ENCODE results near the gene TCEA2.
"Not testable (repeated sequence)": the region's sequence is repeated elsewhere in the genome, so short reads cannot be mapped to it uniquely, and the experiment has no call there.

TCEA2 gene

GRCh38 chr20:64111841-64112641 lies 49.0 kb downstream of the TCEA2 start:
- DNase-seq, result no peak

GRCh38 chr20:64112691-64113443 lies 49.9 kb downstream of the TCEA2 start:
- no peak for DNase-seq

GRCh38 chr20:64113444-64113775 lies 50.4 kb downstream of the TCEA2 start:
- DNase-seq, result no peak

- DNase-seq, result no peak
Observed at GRCh38 chr20:64113796-64114355, 50.9 kb downstream of the TCEA2 start.

- DNase-seq, result no peak
Observed at GRCh38 chr20:64114356-64114971, 51.5 kb downstream of the TCEA2 start.

- DNase-seq, result no peak
Observed at GRCh38 chr20:64115171-64115911, 52.3 kb downstream of the TCEA2 start.

GRCh38 chr20:64116016-64116415 lies 53.0 kb downstream of the TCEA2 start:
- DNase-seq, result no peak

GRCh38 chr20:64116541-64117431 lies 53.8 kb downstream of the TCEA2 start:
- DNase-seq, result no peak

GRCh38 chr20:64117432-64117777 lies 54.4 kb downstream of the TCEA2 start:
- DNase-seq, result not testable (repeated sequence)

- DNase-seq, result no peak
Observed at GRCh38 chr20:64119301-64119680, 56.3 kb downstream of the TCEA2 start.

- no peak for DNase-seq
Observed at GRCh38 chr20:64119681-64120341, 56.8 kb downstream of the TCEA2 start.

GRCh38 chr20:64121586-64121985 lies 58.6 kb downstream of the TCEA2 start:
- DNase-seq, result no peak

All from CD4-positive, alpha-beta T cell treated with Interleukin-17A for 4 hours (primary cell).